HEK293 (cell line): ENCODE measurements around the gene DGUOK.

Experiments
- CTCF ChIA-PET: fragments of 350-600 bp; formaldehyde crosslinking; extraction: SDS; loops from one replicate; lab custom pipeline; 2021; ENCODE audit warnings: antibody characterized with exemption; lab: Yijun Ruan, JAX
- POLR2A ChIA-PET: fragments of 300-600 bp; formaldehyde crosslinking; extraction: SDS; loops from one replicate; lab custom pipeline; 2020; ENCODE audit warnings: antibody characterized with exemption, inconsistent platforms; lab: Yijun Ruan, JAX
- H3K27ac ChIP-seq: fragments of 200-500 bp; sonication (Bioruptor generic); 2 replicates; pipeline ENCODE4 v1.5.1; 2014; ENCODE audit warnings: low read depth, low read length, control low read depth, inconsistent platforms; ENCODE audit errors: extremely low read depth
- H3K36me3 ChIP-seq, 2 experiments: fragments of 200-500 bp in 1 of 2; sonication (Bioruptor generic) in 1 of 2; 1 replicate in 1 of 2; 2 replicates in 1 of 2; pipeline ENCODE4 v1.5.1; 2014 to 2017; ENCODE audit warnings: inconsistent platforms in 2 of 2, low read length in 2 of 2; ENCODE audit not compliant: control insufficient read depth in 2 of 2, insufficient read depth in 1 of 2
- H3K4me1 ChIP-seq: fragments of 200-500 bp; sonication (Bioruptor generic); 2 replicates; pipeline ENCODE4 v1.5.1; 2014; ENCODE audit warnings: mild to moderate bottlenecking, low read length, inconsistent platforms; ENCODE audit not compliant: control insufficient read depth, insufficient read depth
- H3K4me3 ChIP-seq: 2 replicates; pipeline ENCODE4 v1.5.1; 2011; ENCODE audit warnings: low read depth, mild to moderate bottlenecking, control low read depth, low read length, moderate library complexity
- H3K9me3 ChIP-seq: fragments of 200-500 bp; sonication (Bioruptor generic); 2 replicates; pipeline ENCODE4 v1.5.1; 2014; ENCODE audit warnings: low read depth, low read length, inconsistent platforms; ENCODE audit not compliant: control insufficient read depth, insufficient read depth
- BCL11B ChIP-seq: fragments of 450-650 bp; formaldehyde crosslinking; IDR thresholded peaks from 2 replicates; pipeline ENCODE4 v1.5.1; 2016; ENCODE audit warnings: low read depth, missing biosample characterization, missing genetic modification characterization
- GLI4 ChIP-seq: fragments of 450-650 bp; formaldehyde crosslinking; IDR thresholded peaks from 2 replicates; pipeline ENCODE4 v1.5.1; 2016; ENCODE audit warnings: missing biosample characterization, missing genetic modification characterization
- HOXD13 ChIP-seq: sonication (generic); formaldehyde crosslinking; IDR thresholded peaks from 2 replicates; pipeline ENCODE4 v1.8.0; 2022; ENCODE audit warnings: missing genetic modification reagents, borderline replicate concordance
- KLF10 ChIP-seq: fragments of 450-650 bp; IDR thresholded peaks from 2 replicates; pipeline ENCODE4 v1.5.1; 2018; ENCODE audit warnings: missing biosample characterization, mild to moderate bottlenecking, missing genetic modification characterization
- MYNN ChIP-seq: fragments of 450-650 bp; formaldehyde crosslinking; IDR thresholded peaks from 2 replicates; pipeline ENCODE4 v1.5.1; 2016; ENCODE audit warnings: missing biosample characterization, missing genetic modification characterization, borderline replicate concordance
- REPIN1 ChIP-seq: fragments of 450-650 bp; formaldehyde crosslinking; IDR thresholded peaks from 2 replicates; pipeline ENCODE4 v1.5.1; 2017; ENCODE audit warnings: missing biosample characterization, missing genetic modification characterization, low read depth
- SALL2 ChIP-seq: fragments of 450-650 bp; formaldehyde crosslinking; IDR thresholded peaks from 2 replicates; pipeline ENCODE4 v1.5.0; 2017; ENCODE audit warnings: missing biosample characterization, mild to moderate bottlenecking, missing genetic modification characterization, borderline replicate concordance
- ZBTB21 ChIP-seq: fragments of 450-650 bp; formaldehyde crosslinking; IDR thresholded peaks from 2 replicates; pipeline ENCODE4 v1.5.1; 2017; ENCODE audit warnings: missing biosample characterization, missing genetic modification characterization
- ZNF146 ChIP-seq: fragments of 450-650 bp; formaldehyde crosslinking; IDR thresholded peaks from 2 replicates; pipeline ENCODE4 v1.5.1; 2016; ENCODE audit warnings: missing biosample characterization, missing genetic modification characterization
- ZNF174 ChIP-seq: fragments of 450-650 bp; formaldehyde crosslinking; IDR thresholded peaks from 2 replicates; pipeline ENCODE4 v1.5.0; 2017; ENCODE audit warnings: missing biosample characterization, mild to moderate bottlenecking, missing genetic modification characterization
- ZNF19 ChIP-seq: fragments of 450-650 bp; formaldehyde crosslinking; IDR thresholded peaks from 2 replicates; pipeline ENCODE4; 2016; ENCODE audit warnings: missing biosample characterization, missing genetic modification characterization, low read depth
- ZNF324 ChIP-seq: fragments of 450-650 bp; formaldehyde crosslinking; IDR thresholded peaks from 2 replicates; pipeline ENCODE4 v1.5.1; 2016; ENCODE audit warnings: missing biosample characterization, missing genetic modification characterization
- ZNF571 ChIP-seq: fragments of 450-650 bp; formaldehyde crosslinking; IDR thresholded peaks from 2 replicates; pipeline ENCODE4 v1.5.0; 2017; ENCODE audit warnings: missing biosample characterization, missing genetic modification characterization
- ZNF610 ChIP-seq: fragments of 450-650 bp; formaldehyde crosslinking; IDR thresholded peaks from 2 replicates; pipeline ENCODE4 v1.5.1; 2016; ENCODE audit warnings: missing biosample characterization, missing genetic modification characterization, borderline replicate concordance
- ZNF626 ChIP-seq: fragments of 450-650 bp; sonication (Bioruptor Pico); formaldehyde crosslinking; IDR thresholded peaks from 2 replicates; pipeline ENCODE4 v1.5.1; 2018; ENCODE audit warnings: missing biosample characterization, missing genetic modification characterization, inconsistent platforms
- ZNF660 ChIP-seq: fragments of 450-650 bp; IDR thresholded peaks from 2 replicates; pipeline ENCODE4 v1.5.1; 2018; ENCODE audit warnings: missing biosample characterization, mild to moderate bottlenecking, missing genetic modification characterization
- ZNF837 ChIP-seq: fragments of 450-650 bp; formaldehyde crosslinking; IDR thresholded peaks from 2 replicates; pipeline ENCODE4 v1.5.1; 2016; ENCODE audit warnings: missing biosample characterization, missing genetic modification characterization
- TF ChIP-seq, protein P1 (sequence below): fragments of 450-650 bp; formaldehyde crosslinking; IDR thresholded peaks from 2 replicates; pipeline ENCODE4 v1.5.1; 2016; ENCODE audit warnings: missing biosample characterization, missing genetic modification characterization, borderline replicate concordance
- TF ChIP-seq, protein P2 (sequence below): fragments of 450-650 bp; formaldehyde crosslinking; conservative IDR thresholded peaks from 2 replicates; pipeline ENCODE4 v1.5.1; 2016; ENCODE audit warnings: low read depth, missing biosample characterization, missing genetic modification characterization
- TF ChIP-seq, protein P3 (sequence below): fragments of 450-650 bp; formaldehyde crosslinking; IDR thresholded peaks from 2 replicates; pipeline ENCODE4 v1.5.1; 2017; ENCODE audit warnings: missing biosample characterization, missing genetic modification characterization
- TF ChIP-seq, protein P4 (sequence below): fragments of 450-650 bp; formaldehyde crosslinking; IDR thresholded peaks from 2 replicates; pipeline ENCODE4 v1.5.1; 2016; ENCODE audit warnings: missing biosample characterization, missing genetic modification characterization

The DGUOK gene

DNA sequence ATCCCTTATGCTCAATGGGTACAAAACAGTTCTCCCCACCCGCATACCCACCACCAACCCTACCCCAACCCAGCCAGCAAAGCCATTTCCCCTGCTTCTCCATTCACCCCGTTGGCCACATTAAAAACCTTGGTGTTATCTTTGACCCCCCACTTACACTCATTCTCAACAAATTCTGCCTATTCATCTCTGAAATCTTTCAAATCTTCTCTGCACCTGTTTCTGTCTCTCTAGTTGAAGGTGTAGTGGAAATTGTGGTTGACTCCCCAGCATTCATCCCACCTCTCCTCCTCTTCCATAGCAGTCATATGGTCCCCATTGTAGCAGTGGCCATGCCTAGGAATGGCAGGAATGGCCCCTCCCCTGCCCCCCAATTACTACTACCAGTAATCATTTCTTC is 37.5 kb downstream of the DGUOK start:
- no peak for TF ChIP-seq ZBTB21 (tag by site-specific recombination)
- TF ChIP-seq MYNN: no peak
- TF ChIP-seq SALL2 (tag by site-specific recombination): no peak
- TF ChIP-seq ZNF626: no peak
- no peak for TF ChIP-seq ZNF146 (tag by site-specific recombination)
- no peak for TF ChIP-seq ZNF571 (tag by site-specific recombination)
- TF ChIP-seq GLI4 (tag by site-specific recombination): no peak
- no peak for TF ChIP-seq ZNF837 (tag by site-specific recombination)
- TF ChIP-seq, protein P1, sequence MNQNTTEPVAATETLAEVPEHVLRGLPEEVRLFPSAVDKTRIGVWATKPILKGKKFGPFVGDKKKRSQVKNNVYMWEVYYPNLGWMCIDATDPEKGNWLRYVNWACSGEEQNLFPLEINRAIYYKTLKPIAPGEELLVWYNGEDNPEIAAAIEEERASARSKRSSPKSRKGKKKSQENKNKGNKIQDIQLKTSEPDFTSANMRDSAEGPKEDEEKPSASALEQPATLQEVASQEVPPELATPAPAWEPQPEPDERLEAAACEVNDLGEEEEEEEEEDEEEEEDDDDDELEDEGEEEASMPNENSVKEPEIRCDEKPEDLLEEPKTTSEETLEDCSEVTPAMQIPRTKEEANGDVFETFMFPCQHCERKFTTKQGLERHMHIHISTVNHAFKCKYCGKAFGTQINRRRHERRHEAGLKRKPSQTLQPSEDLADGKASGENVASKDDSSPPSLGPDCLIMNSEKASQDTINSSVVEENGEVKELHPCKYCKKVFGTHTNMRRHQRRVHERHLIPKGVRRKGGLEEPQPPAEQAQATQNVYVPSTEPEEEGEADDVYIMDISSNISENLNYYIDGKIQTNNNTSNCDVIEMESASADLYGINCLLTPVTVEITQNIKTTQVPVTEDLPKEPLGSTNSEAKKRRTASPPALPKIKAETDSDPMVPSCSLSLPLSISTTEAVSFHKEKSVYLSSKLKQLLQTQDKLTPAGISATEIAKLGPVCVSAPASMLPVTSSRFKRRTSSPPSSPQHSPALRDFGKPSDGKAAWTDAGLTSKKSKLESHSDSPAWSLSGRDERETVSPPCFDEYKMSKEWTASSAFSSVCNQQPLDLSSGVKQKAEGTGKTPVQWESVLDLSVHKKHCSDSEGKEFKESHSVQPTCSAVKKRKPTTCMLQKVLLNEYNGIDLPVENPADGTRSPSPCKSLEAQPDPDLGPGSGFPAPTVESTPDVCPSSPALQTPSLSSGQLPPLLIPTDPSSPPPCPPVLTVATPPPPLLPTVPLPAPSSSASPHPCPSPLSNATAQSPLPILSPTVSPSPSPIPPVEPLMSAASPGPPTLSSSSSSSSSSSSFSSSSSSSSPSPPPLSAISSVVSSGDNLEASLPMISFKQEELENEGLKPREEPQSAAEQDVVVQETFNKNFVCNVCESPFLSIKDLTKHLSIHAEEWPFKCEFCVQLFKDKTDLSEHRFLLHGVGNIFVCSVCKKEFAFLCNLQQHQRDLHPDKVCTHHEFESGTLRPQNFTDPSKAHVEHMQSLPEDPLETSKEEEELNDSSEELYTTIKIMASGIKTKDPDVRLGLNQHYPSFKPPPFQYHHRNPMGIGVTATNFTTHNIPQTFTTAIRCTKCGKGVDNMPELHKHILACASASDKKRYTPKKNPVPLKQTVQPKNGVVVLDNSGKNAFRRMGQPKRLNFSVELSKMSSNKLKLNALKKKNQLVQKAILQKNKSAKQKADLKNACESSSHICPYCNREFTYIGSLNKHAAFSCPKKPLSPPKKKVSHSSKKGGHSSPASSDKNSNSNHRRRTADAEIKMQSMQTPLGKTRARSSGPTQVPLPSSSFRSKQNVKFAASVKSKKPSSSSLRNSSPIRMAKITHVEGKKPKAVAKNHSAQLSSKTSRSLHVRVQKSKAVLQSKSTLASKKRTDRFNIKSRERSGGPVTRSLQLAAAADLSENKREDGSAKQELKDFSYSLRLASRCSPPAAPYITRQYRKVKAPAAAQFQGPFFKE (tag by site-specific recombination): no peak
- no peak for TF ChIP-seq ZNF660 (tag by site-specific recombination)
- TF ChIP-seq ZNF324 (tag by site-specific recombination): no peak
- TF ChIP-seq, all 188 proteins: peak for 0
- Histone ChIP-seq H3K9me3 (no peaks in the 10 kb centered on the region), H3K4me3 (no peak overlapping the region), H3K27ac (no peak overlapping the region), H3K4me1 (no peaks in the 10 kb centered on the region), H3K36me3 (peaks cover 6 to 7% of the 10 kb centered on the region in 2 experiments; a peak in 2 of 3 replicates)
- POLR2A ChIA-PET: no interaction called here
- CTCF ChIA-PET: no interaction called here

DNA sequence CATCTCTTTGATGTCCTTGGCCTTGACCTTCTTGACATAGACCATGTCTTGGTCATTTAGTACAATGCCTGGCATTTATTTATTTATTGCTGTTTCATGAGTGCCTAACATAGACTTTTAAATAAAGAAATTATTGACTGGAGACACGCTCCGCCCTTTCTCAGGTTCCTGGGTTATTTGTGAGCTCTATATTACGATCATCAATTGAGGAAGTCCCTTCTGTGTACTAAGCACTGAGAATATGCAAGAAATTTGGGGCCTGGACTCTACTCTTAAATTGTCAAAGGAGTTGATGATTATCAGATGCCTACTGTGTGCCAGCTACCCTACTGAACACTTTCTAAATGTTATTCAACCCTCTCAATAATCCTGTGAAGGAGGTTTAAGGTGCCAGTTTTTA is 38.4 kb downstream of the DGUOK start:
- Histone ChIP-seq H3K4me3 (no peak overlapping the region), H3K9me3 (no peaks in the 10 kb centered on the region), H3K4me1 (no peaks in the 10 kb centered on the region), H3K27ac (no peak overlapping the region), H3K36me3 (peaks cover 0 to 5% of the 10 kb centered on the region in 2 experiments; a peak in 1 of 3 replicates)
- POLR2A ChIA-PET: no interaction called here
- CTCF ChIA-PET: interaction anchor here (0.6 to 1.0 kb wide), 2 partner anchors 57 to 80 kb away, joined by 3 to 4 read pairs; no protein-coding TSS in a partner anchor
- no peak for TF ChIP-seq ZNF19 (tag by site-specific recombination)
- TF ChIP-seq, protein P2, sequence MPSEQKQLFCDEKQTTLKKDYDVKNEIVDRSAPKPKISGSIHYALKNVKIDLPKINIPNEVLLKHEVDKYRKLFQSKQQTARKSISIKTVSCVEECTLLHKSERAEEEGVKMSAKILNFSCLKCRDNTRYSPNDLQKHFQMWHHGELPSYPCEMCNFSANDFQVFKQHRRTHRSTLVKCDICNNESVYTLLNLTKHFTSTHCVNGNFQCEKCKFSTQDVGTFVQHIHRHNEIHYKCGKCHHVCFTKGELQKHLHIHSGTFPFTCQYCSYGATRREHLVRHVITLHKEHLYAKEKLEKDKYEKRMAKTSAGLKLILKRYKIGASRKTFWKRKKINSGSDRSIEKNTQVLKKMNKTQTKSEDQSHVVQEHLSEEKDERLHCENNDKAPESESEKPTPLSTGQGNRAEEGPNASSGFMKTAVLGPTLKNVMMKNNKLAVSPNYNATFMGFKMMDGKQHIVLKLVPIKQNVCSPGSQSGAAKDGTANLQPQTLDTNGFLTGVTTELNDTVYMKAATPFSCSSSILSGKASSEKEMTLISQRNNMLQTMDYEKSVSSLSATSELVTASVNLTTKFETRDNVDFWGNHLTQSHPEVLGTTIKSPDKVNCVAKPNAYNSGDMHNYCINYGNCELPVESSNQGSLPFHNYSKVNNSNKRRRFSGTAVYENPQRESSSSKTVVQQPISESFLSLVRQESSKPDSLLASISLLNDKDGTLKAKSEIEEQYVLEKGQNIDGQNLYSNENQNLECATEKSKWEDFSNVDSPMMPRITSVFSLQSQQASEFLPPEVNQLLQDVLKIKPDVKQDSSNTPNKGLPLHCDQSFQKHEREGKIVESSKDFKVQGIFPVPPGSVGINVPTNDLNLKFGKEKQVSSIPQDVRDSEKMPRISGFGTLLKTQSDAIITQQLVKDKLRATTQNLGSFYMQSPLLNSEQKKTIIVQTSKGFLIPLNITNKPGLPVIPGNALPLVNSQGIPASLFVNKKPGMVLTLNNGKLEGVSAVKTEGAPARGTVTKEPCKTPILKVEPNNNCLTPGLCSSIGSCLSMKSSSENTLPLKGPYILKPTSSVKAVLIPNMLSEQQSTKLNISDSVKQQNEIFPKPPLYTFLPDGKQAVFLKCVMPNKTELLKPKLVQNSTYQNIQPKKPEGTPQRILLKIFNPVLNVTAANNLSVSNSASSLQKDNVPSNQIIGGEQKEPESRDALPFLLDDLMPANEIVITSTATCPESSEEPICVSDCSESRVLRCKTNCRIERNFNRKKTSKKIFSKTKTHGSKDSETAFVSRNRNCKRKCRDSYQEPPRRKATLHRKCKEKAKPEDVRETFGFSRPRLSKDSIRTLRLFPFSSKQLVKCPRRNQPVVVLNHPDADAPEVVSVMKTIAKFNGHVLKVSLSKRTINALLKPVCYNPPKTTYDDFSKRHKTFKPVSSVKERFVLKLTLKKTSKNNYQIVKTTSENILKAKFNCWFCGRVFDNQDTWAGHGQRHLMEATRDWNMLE: no peak
- TF ChIP-seq HOXD13: no peak
- TF ChIP-seq ZNF324 (tag by site-specific recombination): no peak
- TF ChIP-seq ZNF610: no peak
- TF ChIP-seq ZNF174: no peak
- TF ChIP-seq KLF10: no peak
- TF ChIP-seq, protein P3, sequence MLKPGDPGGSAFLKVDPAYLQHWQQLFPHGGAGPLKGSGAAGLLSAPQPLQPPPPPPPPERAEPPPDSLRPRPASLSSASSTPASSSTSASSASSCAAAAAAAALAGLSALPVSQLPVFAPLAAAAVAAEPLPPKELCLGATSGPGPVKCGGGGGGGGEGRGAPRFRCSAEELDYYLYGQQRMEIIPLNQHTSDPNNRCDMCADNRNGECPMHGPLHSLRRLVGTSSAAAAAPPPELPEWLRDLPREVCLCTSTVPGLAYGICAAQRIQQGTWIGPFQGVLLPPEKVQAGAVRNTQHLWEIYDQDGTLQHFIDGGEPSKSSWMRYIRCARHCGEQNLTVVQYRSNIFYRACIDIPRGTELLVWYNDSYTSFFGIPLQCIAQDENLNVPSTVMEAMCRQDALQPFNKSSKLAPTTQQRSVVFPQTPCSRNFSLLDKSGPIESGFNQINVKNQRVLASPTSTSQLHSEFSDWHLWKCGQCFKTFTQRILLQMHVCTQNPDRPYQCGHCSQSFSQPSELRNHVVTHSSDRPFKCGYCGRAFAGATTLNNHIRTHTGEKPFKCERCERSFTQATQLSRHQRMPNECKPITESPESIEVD: no peak
- no peak for TF ChIP-seq BCL11B
- TF ChIP-seq REPIN1 (tag by site-specific recombination): no peak
- TF ChIP-seq, protein P4, sequence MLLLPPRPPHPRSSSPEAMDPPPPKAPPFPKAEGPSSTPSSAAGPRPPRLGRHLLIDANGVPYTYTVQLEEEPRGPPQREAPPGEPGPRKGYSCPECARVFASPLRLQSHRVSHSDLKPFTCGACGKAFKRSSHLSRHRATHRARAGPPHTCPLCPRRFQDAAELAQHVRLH: no peak
